ENCODE results near the gene LRMDA. TPM values are rescaled to one million over a fixed set of nuclear protein-coding genes. Genes with fewer than 3 reads are reported as not detected.

LRMDA gene
- total and polyA plus RNA-seq, 2 of the 8 experiments (the other 6 are each of a cell fraction or from before 2014, with no cell fraction given), result 0.86 to 2.8 TPM

- TF ChIP-seq GTF2F1 (IDR thresholded peaks at IDR 0.05; ENCODE audit: borderline replicate concordance, low read depth, low read length) (no peak), SP1 (IDR thresholded peaks at IDR 0.05; ENCODE audit: low read depth, low read length) (no peak)
- TF ChIP-seq, protein P1, sequence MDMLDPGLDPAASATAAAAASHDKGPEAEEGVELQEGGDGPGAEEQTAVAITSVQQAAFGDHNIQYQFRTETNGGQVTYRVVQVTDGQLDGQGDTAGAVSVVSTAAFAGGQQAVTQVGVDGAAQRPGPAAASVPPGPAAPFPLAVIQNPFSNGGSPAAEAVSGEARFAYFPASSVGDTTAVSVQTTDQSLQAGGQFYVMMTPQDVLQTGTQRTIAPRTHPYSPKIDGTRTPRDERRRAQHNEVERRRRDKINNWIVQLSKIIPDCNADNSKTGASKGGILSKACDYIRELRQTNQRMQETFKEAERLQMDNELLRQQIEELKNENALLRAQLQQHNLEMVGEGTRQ (IDR thresholded peaks at IDR 0.05; ENCODE audit: low read length), result no peak
These were observed 247.1 kb downstream of the LRMDA start (continued) for GRCh38 chr10:75678527-75678926.
